ENCODE measurements around the gene TRIM65.

TRIM65 gene

DNA sequence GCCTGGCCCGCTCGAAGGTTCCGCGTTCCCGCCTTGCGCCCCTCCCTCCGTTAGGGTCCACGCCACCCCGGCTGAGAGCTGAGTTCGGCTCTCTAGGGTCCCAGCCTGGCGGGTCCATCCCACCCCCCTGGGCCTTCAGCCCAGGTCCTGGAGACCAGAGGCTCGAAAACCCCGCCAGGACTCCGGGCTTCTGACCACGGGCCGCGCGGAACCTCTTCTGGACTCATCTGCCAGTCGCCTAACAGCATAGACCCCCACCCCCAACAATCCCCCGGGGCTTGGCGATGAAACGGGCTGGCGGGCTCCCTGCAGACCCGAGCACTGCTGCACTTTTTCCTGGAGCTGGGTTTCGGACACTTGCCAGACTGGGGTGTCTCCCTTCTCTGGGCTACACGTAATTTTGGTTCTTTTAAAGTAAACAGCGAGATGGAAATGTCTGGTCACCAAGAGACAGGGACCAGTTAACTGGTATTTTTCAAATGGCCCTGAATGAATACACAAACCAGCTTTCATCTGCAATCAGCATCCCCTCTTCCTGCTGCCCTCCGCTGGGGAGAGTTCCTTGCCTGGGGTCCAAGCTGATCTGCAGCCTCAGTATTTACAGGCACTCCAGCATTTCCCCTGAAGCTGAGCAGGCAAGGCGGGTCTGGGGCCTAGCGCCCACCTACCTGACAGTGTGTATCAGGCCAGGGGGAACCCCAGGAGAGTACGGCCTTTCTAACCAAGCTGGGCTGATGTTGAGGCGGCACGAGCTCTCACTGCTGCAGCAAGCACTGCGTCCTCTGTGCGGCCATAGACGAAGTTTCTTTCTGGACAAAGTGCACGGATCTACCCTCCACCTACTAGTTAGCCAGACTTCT, 639 bp upstream of the TRIM65 start:
- Histone ChIP-seq H3K27me3 (ENCODE audit: insufficient read depth, insufficient read length) (no peaks in the 10 kb centered on the region), H3K9ac (ENCODE audit: insufficient read length, low read depth) (peak overlapping the region; percentile 99), H3K36me3 (ENCODE audit: insufficient read depth, insufficient read length, low read length) (peaks cover 79% of the 10 kb centered on the region), H3K4me3 (ENCODE audit: insufficient read length, low read depth) (peak overlapping the region; percentile 34), H3K9me3 (ENCODE audit: insufficient read depth, low read length) (no peaks in the 10 kb centered on the region), H3K4me1 (ENCODE audit: insufficient read depth, insufficient read length) (peaks cover 37% of the 10 kb centered on the region)
- TF ChIP-seq SUZ12 (IDR thresholded peaks at IDR 0.05; ENCODE audit: extremely low read depth, insufficient read depth, insufficient read length): no peak
- TF ChIP-seq ZNF274 (IDR thresholded peaks at IDR 0.05; ENCODE audit: low read depth, low read length): no peak
- TF ChIP-seq YY1 (IDR thresholded peaks at IDR 0.05; ENCODE audit: insufficient read depth, insufficient read length): no peak
- DNase-seq (ENCODE audit: low read depth, low spot score): no peak

DNA sequence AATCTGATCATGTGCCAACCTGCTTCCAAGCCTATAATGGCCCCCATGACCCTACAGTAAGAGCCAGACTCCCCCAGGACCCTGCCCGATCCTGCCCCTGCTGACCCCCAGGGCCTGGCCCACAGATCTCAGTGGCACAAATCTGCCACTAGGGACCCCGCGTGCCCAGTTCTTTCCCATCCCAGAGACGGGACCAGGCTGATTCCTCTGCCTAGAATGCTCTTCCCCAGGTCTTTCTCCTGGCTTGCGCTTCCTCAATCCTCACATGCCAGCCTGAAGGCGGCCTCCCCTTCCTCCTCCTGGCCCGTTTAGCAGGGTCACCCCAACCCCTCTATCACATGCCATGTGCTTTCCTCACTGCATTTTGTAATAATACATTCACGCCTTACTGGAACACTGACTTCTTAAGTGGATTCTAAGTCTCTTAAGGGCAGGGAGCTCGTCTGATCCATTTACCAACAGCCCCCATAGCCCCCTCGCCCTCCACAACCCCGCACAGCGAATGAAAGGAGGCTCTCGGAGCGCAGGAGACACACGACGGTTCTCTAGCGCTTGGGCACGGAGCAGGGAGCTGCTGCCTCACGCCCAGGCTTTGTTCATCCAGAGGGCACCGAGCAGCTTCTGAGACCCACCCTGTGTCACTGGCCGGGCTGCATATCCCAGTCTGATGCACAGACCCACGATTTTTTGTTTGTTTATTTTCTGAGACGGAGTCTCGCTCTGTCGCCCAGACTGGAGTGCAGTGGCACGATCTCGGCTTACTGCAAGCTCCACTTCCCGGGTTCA, 1.2 kb downstream of the TRIM65 start:
- peaks cover 37% of the 10 kb centered on the region for H3K4me1 ChIP-seq (ENCODE audit: insufficient read depth, insufficient read length)
- no peak for DNase-seq (ENCODE audit: low read depth, low spot score)
- peak overlapping the region; percentile 88 for H3K9ac ChIP-seq (ENCODE audit: insufficient read length, low read depth)
- peak overlapping the region; percentile 98 for H3K4me3 ChIP-seq (ENCODE audit: insufficient read length, low read depth)
- no peaks in the 10 kb centered on the region for H3K9me3 ChIP-seq (ENCODE audit: insufficient read depth, low read length)
- no peaks in the 10 kb centered on the region for H3K27me3 ChIP-seq (ENCODE audit: insufficient read depth, insufficient read length)
- TF ChIP-seq YY1 (IDR thresholded peaks at IDR 0.05; ENCODE audit: insufficient read depth, insufficient read length): no peak
- peaks cover 79% of the 10 kb centered on the region for H3K36me3 ChIP-seq (ENCODE audit: insufficient read depth, insufficient read length, low read length)

DNA sequence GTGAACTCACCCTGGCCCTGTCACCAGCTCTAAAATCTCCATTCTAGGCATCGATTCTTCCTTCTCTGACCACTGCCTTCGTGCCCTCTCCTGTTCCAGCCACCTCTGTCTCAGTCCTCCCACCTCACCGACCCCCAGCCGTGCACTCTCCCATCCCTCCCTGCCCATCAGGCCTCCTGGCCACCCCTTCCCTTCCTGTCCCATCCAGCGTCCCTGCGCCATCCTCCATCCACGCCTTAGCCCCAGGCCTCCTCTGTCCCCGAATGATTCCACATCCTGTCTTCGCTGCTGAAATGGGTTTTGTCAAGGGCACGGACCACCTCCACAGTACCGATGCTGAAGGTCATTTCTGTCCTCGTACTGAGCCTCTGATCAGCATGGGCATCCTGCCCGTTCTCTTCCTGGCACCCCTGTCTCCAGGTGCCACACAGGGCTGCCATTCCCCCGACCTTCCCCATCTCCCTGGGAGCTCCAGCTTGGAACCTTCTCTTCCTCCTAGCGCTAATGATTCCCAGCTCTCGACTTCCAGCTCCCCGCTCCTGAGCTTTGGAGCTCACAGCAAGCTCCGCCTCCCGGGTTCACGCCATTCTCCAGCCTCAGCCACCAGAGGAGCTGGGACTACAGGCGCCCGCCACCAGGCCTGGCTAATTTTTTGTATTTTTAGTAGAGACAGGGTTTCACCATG, 2.6 kb downstream of the TRIM65 start:
- Histone ChIP-seq H3K9me3 (ENCODE audit: insufficient read depth, low read length) (no peaks in the 10 kb centered on the region), H3K4me3 (ENCODE audit: insufficient read length, low read depth) (no peak overlapping the region), H3K9ac (ENCODE audit: insufficient read length, low read depth) (peak overlapping the region; percentile 64), H3K27me3 (ENCODE audit: insufficient read depth, insufficient read length) (no peaks in the 10 kb centered on the region), H3K4me1 (ENCODE audit: insufficient read depth, insufficient read length) (peaks cover 34% of the 10 kb centered on the region), H3K36me3 (ENCODE audit: insufficient read depth, insufficient read length, low read length) (peaks cover 79% of the 10 kb centered on the region)
- DNase-seq (ENCODE audit: low read depth, low spot score): no peak
- no peak for TF ChIP-seq YY1 (IDR thresholded peaks at IDR 0.05; ENCODE audit: insufficient read depth, insufficient read length)

DNA sequence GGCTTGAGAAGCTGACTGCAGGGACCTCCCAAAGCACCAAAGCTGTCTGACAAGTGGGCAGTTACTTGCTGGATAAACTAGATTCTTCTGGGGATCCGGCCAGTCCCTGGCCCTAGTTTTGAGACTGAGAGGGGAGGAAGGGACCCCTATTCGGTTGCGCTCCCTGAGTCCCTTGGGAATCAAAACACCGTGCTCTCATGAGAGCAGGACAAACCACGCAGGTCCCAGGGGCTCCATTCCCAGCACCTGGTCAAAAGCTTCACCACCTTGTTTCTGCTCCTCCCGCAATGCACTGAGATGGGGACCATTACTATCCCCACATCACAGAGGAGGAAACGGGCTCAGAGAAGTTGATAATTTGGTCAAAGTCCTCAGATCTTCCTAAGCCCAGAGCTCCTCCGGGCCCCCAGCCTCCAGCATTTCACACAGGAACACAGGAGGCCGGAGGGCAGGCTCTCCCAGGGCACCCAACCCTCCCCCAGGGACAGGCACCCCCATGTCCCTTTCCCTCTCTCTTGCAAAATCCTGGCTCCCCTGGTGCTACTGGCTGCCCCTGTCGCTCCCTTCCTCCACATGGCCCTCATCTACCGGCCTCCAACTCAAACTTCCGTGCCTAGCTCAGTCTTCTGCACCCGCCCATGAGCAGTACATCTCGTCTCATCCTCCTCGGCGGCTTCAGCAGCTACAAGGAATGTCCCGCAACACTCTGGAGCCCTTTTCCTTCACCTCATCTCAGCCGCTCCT, 3.3 kb downstream of the TRIM65 start:
- H3K9me3 ChIP-seq (ENCODE audit: insufficient read depth, low read length): no peaks in the 10 kb centered on the region
- no peak overlapping the region for H3K4me3 ChIP-seq (ENCODE audit: insufficient read length, low read depth)
- no peak for DNase-seq (ENCODE audit: low read depth, low spot score)
- H3K4me1 ChIP-seq (ENCODE audit: insufficient read depth, insufficient read length): peaks cover 33% of the 10 kb centered on the region
- no peak for TF ChIP-seq SUZ12 (IDR thresholded peaks at IDR 0.05; ENCODE audit: extremely low read depth, insufficient read depth, insufficient read length)
- H3K36me3 ChIP-seq (ENCODE audit: insufficient read depth, insufficient read length, low read length): peaks cover 78% of the 10 kb centered on the region
- no peaks in the 10 kb centered on the region for H3K27me3 ChIP-seq (ENCODE audit: insufficient read depth, insufficient read length)
- H3K9ac ChIP-seq (ENCODE audit: insufficient read length, low read depth): peak overlapping the region; percentile 64

DNA sequence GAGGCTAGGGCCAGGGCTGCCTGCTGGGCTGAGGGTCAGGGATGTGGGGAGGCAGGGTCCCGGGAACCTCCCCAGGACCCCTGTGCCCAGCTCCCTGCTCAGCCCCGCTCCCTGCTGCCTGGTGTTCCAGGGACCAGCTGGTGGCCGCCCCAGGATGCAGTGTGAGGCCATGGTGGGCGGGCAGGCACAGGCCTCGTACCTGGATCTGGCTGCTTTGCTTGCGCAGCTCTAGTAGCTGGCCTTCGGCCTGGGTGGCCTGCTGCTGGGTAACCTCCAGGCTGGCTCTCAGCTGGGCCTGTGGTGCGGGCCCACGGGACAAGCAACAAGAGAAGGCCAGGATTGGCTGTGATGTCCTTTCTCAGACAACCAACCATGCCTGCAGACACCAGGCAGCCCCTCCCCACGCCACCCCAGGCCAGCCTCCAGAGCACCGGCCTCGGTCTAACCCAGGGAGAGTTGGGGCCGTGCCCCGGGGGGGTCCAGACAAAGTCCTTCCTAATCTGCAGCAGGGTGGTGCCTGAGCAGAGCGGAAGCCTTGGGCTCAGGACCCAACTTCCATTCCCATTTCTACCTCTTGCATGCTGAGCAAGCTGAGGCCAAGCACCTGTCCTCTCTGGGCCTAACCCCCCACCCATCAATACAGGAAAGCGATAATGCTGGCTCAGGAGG, 4.1 kb downstream of the TRIM65 start:
- TF ChIP-seq YY1 (IDR thresholded peaks at IDR 0.05; ENCODE audit: insufficient read depth, insufficient read length) (no peak), ZNF274 (IDR thresholded peaks at IDR 0.05; ENCODE audit: low read depth, low read length) (no peak), SUZ12 (IDR thresholded peaks at IDR 0.05; ENCODE audit: extremely low read depth, insufficient read depth, insufficient read length) (no peak)
- Histone ChIP-seq H3K9me3 (ENCODE audit: insufficient read depth, low read length) (no peaks in the 10 kb centered on the region), H3K4me3 (ENCODE audit: insufficient read length, low read depth) (no peak overlapping the region), H3K27me3 (ENCODE audit: insufficient read depth, insufficient read length) (no peaks in the 10 kb centered on the region), H3K36me3 (ENCODE audit: insufficient read depth, insufficient read length, low read length) (peaks cover 72% of the 10 kb centered on the region), H3K9ac (ENCODE audit: insufficient read length, low read depth) (peak overlapping the region; percentile 63), H3K4me1 (ENCODE audit: insufficient read depth, insufficient read length) (peaks cover 33% of the 10 kb centered on the region)
- DNase-seq (ENCODE audit: low read depth, low spot score): no peak

DNA sequence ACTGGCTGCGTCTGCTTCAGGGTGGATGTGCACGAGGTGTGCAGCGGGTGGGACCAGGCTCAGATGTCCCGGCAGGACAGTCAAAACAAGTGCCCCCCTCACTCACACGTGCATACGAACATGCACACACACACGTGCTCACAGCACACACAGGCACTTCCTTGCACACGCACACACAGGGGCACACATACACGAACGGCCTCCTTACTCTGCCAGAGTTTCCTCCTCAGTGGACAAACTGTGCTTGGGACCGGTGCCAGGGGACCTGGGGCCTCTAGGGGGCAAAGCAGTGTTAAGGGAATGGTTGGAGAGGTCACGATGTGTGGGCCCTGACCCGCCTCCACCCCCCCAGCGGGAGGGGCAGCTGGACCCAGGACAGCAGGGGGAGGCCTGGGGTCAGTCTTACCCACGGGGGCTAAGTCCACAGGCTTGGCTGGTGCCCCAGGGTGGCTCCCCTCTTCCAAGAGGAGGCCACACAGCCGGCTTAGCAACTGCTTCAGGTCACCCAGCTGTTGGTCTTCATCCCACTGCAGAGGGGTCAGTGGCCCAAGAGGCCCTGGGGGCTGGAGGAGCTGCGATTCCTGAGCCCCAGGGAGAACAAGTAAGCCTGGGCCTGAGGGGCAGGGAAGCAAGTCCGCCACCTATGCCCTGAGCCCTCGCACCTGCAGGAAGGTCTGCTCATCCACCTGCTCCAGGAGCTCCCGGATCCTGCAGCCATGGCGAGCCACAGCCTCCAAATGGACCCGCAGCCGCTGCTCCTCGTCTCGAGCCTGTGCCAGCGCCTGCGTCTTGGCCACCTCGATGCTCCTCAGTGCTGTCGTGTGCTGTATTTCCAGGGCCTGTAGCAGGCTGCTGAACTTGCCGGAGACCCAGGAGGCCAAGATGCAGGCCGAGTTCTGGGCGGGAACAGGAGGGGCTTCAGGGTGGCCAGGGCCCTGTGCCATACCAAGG, 4.9 kb downstream of the TRIM65 start:
- Histone ChIP-seq H3K9ac (ENCODE audit: insufficient read length, low read depth) (peak overlapping the region; percentile 63), H3K9me3 (ENCODE audit: insufficient read depth, low read length) (no peaks in the 10 kb centered on the region), H3K4me1 (ENCODE audit: insufficient read depth, insufficient read length) (peaks cover 28% of the 10 kb centered on the region), H3K27me3 (ENCODE audit: insufficient read depth, insufficient read length) (no peaks in the 10 kb centered on the region), H3K36me3 (ENCODE audit: insufficient read depth, insufficient read length, low read length) (peaks cover 66% of the 10 kb centered on the region), H3K4me3 (ENCODE audit: insufficient read length, low read depth) (no peak overlapping the region)
- TF ChIP-seq YY1 (IDR thresholded peaks at IDR 0.05; ENCODE audit: insufficient read depth, insufficient read length): no peak
- no peak for TF ChIP-seq ZNF274 (IDR thresholded peaks at IDR 0.05; ENCODE audit: low read depth, low read length)
- no peak for TF ChIP-seq SUZ12 (IDR thresholded peaks at IDR 0.05; ENCODE audit: extremely low read depth, insufficient read depth, insufficient read length)
- no peak for DNase-seq (ENCODE audit: low read depth, low spot score)
